ENCODE data around the gene MAPK12.
"Not testable (repeated sequence)": the region's sequence is repeated elsewhere in the genome, so short reads cannot be mapped to it uniquely, and the experiment has no call there.

The MAPK12 gene

DNA sequence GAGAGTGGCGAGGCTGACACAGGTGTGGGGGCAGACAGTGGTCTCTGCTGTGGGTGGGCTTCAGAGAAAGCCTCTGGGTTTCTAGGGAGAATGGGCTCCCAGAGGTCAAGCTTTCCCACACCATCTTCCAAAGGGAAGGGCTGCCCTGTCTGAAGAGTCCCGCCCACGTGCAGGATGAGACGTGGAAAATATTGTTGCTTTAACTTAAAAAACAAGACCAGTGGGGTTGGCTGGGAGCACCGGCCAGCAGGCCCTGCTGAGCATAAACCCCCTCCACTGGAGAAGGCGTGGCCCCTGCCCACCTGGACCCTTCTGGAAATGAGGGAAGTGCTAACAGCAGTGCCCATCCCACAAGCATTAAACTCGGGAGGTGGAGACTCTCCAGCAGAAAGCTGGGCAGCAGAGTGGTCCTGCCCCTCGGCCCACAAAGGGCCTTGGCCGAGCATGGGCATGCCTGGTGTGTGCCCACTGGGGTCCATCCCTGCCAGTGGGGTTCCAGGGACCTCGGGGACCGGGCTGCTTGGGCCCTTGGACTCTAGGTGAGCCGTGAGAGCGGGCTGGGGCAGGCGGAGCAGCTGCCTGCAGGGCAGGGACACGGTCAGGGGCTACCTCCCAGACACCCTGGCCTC lies 45.3 kb downstream of the MAPK12 start:
- no peak for DNase-seq (ENCODE audit: low read depth)

DNA sequence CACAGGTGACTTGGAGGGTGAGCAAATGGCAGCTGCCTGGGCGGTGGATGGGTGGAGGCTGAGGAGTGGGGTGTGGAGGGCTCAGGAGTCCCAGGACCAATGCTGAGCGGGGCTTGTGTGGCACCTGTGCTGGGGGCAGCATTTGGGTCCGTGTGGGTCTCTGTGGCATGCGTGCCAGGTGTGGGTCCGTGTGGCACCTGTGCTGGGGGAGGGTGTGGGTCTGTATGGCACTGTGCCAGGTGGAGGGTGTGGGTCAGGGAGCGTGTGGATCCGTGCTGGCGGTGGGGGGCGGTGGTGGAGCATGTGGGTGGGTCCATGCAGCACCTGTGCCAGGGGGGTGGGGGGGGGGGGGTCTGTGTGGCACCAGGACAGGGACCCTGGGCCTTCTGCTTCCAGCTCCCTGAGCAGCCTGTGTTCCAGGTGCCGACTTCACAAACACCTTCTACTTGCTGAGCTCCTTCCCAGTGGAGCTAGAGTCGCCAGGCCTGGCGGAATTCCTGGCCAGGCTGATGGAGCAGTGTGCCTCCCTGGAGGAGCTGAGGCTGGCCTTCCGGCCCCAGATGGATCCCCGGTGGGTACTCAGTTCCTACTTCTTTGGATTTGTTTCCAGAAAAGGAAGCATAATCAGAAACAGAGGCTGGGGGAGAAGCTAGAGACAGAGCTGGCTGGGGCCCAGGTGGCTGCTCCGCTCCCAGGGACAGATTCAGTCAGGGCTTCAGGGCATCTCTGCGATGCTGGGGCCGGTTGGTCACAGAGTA lies 46.0 kb downstream of the MAPK12 start:
- DNase-seq (ENCODE audit: low read depth): no peak

- DNase-seq (ENCODE audit: low read depth): no peak
Measured at GRCh38 chr22:50213263-50213662, 48.2 kb downstream of the MAPK12 start.

DNA sequence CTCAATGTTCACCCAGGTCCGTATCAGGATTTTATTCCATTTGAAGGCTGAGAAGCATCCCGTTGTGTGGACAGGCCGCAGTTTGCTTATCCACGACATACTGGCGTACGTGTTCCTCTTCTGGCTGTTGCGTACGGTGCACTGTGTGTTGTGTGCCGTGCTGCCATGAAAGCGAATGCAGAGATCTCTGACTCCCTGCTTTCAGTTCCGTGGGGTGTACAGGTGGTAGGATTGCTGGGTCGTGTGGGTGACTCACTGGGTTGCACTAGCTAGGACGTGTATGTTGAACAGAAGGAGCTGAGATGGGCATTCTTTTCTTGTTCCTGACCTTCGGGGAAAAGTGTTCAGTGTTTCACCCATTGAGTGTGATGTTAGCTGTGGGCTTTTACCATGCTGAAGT lies 50.3 kb downstream of the MAPK12 start:
- no peak for DNase-seq (ENCODE audit: low read depth)

DNA sequence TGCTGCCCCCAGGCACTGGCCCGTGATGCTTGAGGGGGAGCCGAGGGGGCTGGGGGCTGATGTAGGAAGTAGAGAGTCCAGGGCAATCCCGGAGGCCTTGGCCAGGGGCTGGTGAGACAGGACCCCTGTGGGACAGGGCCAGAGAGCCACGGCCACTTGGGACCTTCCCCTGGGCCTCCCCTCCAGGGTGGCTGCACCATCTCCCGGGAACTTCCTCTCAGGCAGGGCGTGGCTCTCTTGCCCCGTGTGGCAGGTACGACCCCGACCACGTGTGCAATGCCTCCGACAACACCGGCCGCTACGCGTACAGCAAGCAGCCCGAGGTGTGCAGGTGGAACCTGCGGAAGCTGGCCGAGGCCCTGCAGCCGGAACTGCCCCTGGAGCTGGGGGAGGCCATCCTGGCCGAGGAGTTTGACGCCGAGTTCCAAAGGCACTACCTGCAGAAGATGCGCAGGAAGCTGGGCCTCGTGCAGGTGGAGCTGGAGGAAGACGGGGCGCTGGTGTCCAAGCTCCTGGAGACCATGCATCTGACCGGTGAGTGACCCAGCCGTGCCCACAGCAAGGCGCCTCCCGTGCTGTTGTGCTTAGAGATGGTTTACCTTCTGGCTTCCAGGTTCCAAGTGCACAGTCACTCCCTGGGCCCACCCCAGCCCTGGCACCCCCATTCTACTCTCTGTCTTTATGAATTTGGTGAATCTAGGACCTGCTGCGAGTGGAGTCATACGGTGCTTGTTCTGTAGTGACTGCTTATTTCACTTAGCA lies 50.9 kb downstream of the MAPK12 start:
- DNase-seq (ENCODE audit: low read depth): no peak

DNA sequence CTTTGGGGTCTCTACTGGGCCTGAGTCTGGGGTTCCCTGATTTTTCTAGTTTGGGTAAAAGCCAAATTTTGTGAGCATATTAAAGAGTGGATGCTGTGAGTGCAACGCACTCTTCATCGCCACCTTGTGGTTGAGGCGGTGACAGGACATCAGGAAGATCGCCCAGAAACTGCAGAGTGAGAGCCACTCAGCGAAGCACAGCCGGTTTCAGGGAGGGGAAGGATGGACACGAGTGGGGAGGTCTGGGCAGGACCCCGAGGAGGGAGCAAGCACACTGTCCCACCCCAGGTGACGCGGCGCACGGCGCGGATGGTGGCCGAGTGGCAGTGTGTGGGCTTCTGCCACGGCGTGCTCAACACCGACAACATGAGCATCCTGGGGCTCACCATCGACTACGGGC lies 51.6 kb downstream of the MAPK12 start:
- peak; percentile 33 for DNase-seq (ENCODE audit: low read depth)

DNA sequence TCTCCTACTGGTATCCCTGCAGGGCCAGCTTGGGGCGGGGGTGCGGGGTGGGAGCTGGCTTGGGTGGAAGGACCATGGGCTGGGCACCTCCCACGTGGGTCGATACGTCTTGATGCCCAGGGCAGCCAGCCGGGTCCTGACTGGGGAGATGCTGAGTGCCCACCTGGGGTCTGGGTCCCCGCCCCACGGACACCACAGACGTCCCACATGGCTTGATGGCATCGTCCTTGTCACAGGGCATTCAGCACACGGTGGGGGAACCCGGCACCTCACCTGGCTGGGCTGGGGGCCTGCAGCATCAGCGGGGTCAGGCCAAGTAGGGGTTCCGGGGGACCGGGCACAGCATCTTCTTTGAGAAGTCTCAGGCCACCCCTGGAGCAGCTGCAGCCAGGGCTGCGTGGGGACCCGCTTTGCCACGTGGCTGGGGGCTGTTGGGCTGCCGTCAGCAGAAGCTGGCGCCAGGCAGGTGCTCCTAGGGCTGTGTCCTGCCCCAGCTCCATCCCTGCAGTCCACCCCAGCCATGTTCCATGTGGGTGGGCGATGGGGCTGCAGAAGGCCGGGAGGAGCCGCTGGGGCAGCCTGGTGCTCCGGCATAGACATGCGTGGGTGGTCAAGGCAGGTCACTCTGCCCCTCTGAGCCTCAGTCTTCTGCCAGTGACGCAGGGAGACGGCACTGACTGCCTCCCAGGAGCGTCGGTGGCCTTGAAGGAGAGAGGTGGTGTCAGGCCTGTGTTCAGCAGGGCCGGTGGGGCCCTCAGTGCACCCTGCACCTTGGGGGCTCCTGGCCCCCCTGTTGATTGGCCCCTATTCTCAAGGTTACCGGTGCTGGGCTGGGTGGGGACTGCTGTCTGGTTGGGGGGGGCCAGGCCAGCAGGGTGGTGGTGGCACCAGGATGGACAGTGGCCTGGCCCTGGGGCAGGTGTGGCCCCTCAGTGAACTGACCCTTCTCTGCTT lies 52.3 kb downstream of the MAPK12 start:
- DNase-seq (ENCODE audit: low read depth): no peak

- DNase-seq (ENCODE audit: low read depth): no peak
Measured at GRCh38 chr22:50208430-50208938, 53.0 kb downstream of the MAPK12 start.

DNA sequence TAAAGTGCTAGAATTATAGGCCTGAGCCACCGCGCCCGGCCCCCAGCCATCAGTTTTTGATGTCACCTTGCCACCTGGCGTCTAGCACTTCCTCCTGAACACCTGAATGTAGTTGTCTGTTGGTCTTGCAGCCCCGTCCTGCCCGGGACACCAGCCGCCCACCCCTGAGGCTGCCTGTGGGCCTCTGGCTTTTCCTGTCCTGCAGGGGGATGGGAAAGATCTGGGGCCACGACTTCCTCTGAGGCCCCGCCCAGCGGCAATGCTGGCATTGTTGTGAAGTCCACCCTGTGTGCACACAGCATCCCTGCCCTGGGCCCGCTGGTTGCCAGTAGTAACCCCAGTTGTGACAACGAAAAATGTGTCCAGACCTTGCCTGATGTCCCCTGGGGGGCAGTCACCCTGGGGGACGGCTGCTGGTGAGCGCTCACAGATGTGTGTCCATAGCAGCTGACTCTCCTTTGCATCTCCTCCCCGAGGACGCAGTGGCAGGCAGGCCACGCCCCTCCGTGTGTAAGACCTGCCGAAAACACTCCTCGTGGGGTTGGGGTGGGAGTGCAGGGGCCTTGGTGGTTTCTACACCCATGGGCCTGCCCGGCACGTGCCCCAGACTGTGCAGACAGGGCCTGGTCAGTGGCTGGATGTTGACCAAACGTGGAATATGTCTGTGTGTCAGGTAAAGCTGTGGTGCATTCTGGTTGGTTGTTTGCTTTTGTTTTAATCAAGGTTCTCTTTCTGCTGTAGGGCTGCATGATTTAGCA lies 53.9 kb downstream of the MAPK12 start:
- no peak for DNase-seq (ENCODE audit: low read depth)

DNA sequence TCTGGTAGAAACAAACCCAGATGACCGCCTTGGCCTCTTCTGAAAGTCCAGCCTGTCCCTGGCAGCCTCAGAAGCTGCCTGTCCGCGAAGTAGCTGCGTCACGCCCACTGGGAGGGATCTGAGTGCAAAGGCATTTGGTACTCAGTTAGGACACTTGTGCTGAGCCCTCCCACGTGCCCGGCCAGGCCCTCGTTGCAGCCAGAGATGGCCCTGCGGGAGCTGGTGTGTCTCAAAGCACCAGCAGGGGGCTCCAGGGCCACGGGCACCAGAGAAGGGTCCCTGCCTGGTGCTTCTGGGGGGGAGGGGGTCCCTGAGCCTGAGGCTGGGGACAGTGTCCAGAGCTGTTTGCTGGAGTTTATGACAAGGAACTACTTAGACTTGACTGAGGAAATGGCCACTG lies 54.9 kb downstream of the MAPK12 start:
- DNase-seq (ENCODE audit: low read depth): no peak

GRCh38 chr22:50205781-50206569 lies 55.5 kb downstream of the MAPK12 start:
- no peak for DNase-seq (ENCODE audit: low read depth)

DNA sequence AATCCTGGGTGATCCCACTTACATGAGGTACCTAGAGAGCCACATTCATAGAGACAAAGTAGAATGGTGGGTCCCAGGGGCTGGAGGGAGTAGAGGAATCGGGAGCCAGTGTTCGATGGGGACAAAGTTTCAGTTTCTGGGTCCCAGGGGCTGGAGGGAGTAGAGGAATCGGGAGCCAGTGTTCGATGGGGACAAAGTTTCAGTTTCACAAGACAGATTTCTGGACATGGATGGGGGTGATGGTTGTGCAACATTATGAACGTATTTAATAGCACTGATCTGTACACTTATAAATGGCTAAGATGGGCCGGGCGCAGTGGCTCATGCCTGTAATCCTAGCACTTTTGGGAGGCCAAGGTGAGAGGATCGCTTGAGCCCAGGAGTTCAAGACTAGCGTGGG lies 56.5 kb downstream of the MAPK12 start:
- not testable (repeated sequence) for DNase-seq (ENCODE audit: low read depth)

- DNase-seq (ENCODE audit: low read depth): no peak
Measured at GRCh38 chr22:50204571-50204970, 56.9 kb downstream of the MAPK12 start.

GRCh38 chr22:50203288-50203687 lies 58.2 kb downstream of the MAPK12 start:
- DNase-seq (ENCODE audit: low read depth): no peak

Data from stimulated activated CD8-positive, alpha-beta memory T cell treated with anti-CD3 and anti-CD28 coated beads, Interleukin-15, amount 100 ng/mL, for 1 hour (primary cell).